DMS53 treated with DMSO at 0.1 percent for 48 hours (cell line): Measurements from ENCODE around the gene REV1.

Source experiments
- DNase-seq: peaks from one replicate; lab custom pipeline; 2025; ENCODE audit not compliant: unreplicated experiment; lab: John Stamatoyannopoulos, UW

Gene REV1

DNA sequence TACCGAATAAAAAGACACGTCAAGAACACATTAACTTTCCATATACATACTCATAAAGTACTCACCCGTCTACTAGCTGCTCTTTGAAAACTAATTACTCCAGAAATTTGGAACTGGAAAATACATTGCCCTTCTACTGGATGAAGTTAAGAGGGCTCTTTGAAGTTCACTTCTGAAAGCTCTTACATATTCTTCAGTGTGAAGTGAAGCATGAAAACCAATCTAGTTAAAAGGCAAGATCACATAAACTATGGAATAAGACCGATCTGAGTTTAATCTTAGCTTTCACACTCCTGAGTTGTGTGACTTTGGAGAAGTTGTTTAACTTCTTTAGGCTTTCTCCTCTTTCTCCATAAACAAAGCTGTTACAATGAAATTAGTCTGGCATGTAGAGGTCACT lies 38.5 kb downstream of the REV1 start:
- no peak for DNase-seq

GRCh38 chr2:99450199-99450598 lies 39.6 kb downstream of the REV1 start:
- no peak for DNase-seq

DNA sequence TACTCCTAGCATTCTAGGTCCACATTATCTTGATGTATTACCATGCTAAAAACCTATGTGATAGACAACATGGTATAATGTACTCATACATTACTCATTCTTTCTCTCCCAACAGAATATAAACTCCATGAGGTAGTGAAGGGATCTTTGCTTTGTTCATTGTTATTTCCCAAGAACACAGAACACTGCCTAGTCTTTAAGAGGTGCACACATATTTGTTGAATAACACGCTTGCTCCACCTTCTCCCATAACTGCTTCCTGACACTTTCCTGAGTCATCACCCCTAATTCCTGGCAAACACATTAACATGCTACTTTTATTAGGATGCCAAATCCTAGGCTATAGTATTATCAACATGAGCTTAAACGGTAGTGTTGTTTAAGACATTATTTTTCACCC lies 41.3 kb downstream of the REV1 start:
- DNase-seq, result no peak

- no peak for DNase-seq
These were observed 44.8 kb downstream of the REV1 start for GRCh38 chr2:99445065-99445464.

- no peak for DNase-seq
These were observed 45.6 kb downstream of the REV1 start for GRCh38 chr2:99444222-99444621.

DNA sequence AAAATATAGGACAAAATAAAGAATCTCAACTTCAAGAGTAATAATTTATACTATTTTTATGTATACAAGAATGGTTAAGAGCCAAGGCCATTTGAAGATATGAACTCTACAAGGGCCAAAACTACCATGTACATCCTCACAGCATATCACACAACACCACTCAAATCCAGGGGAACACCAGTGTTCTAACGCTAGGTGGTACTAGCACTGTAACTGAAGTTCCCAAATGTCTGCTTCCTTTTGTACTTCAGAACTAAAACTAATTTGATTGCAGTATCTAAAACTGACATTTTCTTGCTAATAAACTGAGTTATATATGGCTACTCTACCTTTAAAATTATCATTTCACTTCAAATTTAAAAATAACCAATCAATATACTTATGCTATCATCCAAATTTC lies 47.0 kb downstream of the REV1 start:
- DNase-seq, result no peak

- no peak for DNase-seq
These were observed 49.8 kb downstream of the REV1 start for GRCh38 chr2:99439971-99440505.

DNA sequence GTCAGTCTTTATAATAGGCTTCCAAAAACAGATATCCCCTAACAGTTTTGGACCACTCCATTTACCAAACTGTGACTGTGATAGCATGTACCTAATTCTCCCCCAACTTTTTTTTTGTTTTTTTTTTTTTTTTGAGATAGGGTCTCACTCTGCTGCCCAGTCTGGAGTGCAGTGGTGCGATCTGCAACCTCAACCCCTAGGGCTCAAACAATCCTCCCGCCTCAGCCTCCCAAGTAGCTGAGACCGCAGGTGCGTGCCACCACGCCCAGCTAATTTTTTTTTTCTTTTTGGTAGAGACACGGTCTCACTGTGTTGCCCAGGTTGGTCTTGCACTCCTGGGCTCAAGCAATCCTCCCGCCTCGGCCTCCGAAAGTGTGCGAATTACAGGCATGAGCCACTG lies 52.9 kb downstream of the REV1 start:
- no peak for DNase-seq

GRCh38 chr2:99433340-99433739 lies 56.5 kb downstream of the REV1 start:
- DNase-seq, result no peak

DNA sequence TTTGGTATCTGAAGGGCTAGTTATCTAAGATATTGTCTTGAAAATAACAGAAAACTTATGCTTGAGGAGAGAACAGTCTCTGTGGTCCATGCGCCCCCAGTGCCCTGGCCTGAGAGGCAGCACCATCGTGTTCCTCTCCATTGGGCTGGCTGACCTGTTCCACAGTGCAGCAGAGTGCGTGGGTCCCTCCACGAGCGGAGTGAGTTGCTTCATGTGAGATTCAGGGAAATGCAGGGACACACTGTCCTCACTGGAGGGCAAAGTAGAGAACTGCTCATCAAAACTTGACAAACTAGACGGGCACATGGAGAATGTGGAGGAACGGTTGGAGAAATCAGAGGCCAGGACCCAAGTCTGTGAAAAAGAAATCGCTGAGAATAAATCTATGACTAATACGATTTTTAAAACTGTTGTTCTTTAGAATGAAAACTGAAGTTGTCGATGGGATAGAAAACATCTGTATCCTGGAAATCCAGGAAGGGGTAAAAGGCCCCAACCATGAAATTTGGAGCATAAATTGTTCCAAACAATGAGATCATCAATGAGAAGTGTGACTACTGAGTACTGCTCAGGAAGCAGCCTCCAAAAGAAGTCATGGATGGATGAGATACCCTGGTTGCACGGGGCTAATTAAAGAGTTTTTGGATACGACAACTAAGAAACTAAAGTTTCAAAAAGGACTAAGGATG lies 58.1 kb downstream of the REV1 start:
- DNase-seq, result no peak

DNA sequence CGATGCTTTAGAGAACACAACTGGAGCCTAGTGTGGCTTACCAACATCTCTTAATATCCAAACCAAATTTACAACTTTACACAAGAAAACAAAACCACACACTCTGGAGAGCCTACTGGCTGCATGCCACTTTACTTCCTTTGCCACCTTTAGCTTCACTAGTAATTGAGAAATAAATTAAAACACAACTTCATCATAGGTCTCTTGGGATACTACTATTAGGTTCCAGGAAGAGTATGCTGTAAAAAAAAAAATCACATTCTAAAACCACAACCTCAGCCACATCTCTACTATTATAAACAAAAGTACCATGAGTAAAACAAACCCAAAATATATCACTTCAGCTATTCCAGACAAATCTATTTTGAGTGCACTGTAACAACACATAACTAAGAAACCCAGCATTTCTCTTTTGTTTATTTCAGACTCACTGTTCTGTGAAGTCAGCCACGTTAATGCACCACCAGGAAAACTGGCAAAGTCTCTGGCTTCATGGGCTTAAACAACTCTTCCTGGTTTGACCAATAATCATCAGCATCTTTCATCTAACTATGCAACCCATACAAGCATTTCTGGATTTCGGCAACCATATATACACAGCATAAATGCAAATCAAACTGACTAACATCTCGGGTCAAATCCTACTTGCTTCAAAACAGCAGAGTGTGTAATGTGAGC lies 59.1 kb downstream of the REV1 start:
- DNase-seq, result no peak

DNA sequence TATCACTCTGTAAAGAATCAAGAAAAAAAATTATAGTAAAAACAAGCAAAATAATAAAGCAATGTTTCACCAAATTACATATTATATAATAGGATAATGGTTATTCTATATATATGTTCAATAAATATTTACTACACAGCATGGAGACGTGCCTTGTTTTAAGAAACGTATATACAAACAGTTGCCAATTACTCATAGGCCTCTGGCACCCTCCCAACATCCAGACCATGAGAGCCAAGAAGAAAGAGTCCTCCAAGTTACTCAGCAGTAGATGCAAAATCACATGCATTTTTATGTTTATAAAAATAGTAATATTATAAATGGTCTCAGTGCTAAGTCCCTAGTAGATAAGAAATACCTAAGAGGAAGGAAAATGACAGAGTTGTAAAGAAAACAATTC lies 64.8 kb downstream of the REV1 start:
- DNase-seq, result no peak

- DNase-seq, result no peak
These were observed 65.4 kb downstream of the REV1 start for GRCh38 chr2:99424371-99424770.

DNA sequence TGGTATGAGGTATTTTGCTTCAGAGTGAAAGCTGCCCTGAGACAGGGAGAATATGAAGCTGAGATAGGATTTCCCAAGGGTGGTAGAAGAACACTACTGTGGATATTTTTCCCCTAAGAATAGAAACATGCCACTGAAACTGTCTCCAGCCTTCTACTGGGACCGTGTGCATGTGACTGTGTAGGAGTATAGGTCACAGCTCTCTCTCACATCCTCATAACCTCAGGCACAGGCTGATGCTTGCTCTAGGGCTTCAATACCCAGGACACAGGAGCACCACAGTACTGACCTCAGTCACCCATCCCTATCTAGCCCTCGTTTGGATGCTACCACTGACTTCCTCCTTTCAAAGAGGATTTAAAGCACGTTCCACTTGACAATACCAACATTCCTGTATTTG lies 67.2 kb downstream of the REV1 start:
- DNase-seq, result no peak

DNA sequence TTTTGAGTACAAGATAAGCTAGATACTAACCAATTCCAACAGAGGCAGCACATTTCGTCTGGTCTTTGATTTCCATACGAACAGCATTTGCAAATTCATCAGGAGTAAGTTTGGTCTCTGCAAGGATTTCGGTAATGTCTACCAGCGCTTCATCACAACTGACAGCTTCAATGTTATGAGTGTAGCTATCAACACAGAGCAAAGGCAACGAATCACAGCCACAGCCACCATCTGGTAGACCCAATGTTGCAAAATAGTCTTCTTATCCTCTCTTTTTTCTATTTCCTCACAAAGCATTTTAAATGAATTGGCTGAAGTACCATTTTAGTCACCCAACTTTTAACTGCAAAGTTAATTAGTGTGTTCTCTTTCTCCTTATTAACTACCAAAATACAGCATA lies 68.3 kb downstream of the REV1 start:
- no peak for DNase-seq

GRCh38 chr2:99420751-99421299 lies 69.0 kb downstream of the REV1 start:
- no peak for DNase-seq

DNA sequence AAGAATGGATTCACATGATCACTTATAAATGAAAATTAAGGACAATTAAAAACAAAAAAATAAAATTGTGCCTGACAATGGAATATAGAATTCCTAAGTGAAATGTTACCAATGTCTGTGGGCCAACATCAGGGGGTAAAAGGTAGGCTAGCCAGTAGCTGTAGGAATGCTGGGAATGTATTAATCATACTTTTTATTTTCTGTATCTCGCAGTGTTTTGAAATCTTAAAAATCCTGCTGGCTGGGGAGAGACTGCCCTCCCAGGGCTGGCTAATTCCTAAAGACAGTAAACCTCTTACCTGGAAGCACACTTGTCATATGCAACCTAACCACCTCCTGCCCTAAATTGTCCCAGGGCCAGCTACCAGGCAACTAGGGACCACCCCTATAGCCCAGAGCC lies 69.8 kb downstream of the REV1 start:
- no peak for DNase-seq

GRCh38 chr2:99417396-99417795 lies 72.4 kb downstream of the REV1 start:
- no peak for DNase-seq

GRCh38 chr2:99414566-99414965 lies 75.3 kb downstream of the REV1 start:
- no peak for DNase-seq

DNA sequence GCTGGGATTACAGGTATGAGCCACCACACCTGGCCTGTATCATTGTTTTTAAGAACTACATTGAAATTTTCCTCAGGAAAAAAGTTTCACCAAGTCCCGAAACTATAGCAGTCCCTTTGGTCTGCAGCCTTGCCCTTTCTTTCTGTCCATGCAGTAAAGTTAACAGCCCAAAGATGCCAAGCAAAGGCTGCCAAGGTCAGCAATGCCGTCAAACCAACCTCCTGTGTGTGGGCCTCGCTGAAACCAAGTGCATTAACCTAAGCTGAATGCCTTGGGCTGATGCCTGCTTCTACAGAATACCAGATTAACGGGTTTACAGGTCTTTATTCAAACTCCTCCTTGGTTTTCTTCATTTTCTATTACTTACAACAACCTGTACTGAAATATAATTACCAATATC lies 79.5 kb downstream of the REV1 start:
- no peak for DNase-seq

DNA sequence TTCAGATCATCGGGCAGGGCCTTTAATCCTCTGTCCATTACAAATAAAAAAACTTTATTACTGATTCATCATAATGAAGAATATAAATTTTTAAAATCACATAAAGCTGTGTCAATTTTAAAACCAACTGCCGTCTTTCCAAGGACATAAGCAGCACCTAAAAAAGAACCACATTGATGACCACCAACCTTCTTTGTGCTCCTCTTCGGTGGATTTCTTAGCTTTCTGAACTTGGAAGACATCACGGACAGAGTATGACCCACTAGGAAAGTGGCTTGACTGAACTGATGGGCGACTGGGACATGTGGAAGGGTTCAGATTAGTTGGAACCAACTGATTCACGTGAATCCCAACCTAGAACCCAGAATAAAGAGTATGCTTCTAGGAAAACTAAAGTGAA lies 83.7 kb downstream of the REV1 start:
- no peak for DNase-seq
